ENCODE results near the gene HNRNPR.

HNRNPR gene

DNA sequence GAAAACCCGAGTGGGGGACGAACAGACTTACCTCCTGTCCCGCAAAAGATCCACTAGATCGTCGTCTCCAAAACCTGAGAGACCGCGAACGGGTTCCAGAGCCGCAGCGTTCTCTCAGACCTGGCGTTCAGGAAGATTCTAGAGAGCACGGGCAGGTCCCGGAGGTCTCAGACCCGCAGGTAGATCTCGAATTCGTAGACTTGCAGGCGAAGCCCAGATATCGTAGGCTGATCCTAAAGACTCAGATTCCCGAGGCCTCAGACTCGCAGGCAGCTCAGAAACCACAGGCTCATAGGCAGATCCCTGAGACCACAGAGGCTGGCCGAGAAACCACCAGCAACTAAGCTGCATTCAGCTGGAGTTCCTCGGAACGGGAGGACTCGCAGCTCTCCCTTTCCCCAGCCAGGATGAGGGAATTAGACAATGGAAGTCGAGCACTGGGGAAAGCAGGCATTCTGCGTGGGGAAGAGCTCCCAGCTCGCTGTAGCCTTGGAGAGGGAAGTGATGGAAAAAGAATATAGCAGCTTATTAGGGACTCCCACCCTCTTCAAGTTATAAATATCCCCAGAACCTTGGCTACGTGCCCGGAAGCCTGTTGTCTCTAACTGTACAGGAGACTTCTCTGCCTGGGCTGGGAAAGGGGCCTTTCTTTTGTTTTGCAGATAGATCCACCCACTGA lies 25.4 kb upstream of the HNRNPR start, which contains the start of gene ZNF436:
TSS of gene ZNF436 (minus strand) at position 502 of the 679 bp plus-strand sequence. CDS start 1,831 bp downstream, outside the sequence.
- peak within 1 kb of the TSS; percentile 77 for H3K4me3 ChIP-seq (ENCODE audit: low read depth, low read length)

DNA sequence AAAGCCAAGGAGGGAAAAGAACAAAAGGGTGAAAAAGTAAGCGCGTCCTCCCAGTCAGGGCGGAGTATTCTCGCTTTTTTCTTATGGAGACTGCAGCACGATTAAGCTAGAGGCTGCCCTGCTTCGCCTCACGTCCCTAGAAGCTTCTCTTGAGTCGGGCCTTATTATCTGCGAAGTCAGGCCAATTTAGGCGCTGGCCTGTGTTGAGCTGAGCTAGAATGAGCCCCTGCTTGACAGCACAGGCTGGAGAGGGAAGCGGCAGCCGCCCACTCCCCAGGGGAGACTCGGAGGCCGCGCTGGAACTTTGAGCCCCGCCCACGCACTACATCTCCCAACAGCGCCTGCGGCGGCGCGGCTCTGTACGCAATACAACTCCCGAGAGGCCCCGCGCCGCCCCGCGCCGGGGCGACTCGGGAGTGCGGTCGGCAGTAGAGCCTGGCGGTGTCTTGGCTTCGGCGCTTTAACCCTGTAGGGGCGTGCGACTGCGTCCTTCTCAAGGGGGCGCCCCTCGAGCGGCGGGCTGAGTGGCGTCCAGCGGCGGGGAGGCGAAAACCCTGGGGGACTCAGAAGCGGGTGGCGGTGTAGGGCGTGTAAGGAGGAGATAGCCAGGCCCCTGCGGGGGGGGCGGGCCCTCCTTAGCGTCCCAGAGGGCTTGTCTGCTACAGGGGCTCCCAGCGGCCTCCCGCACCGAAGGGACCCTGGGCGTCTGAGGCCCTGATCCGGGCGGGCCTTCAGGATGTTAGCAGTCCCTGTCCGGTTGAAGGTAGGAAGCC lies 24.7 kb upstream of the HNRNPR start:
- peak overlapping the region; percentile 77 for H3K4me3 ChIP-seq (ENCODE audit: low read depth, low read length)

DNA sequence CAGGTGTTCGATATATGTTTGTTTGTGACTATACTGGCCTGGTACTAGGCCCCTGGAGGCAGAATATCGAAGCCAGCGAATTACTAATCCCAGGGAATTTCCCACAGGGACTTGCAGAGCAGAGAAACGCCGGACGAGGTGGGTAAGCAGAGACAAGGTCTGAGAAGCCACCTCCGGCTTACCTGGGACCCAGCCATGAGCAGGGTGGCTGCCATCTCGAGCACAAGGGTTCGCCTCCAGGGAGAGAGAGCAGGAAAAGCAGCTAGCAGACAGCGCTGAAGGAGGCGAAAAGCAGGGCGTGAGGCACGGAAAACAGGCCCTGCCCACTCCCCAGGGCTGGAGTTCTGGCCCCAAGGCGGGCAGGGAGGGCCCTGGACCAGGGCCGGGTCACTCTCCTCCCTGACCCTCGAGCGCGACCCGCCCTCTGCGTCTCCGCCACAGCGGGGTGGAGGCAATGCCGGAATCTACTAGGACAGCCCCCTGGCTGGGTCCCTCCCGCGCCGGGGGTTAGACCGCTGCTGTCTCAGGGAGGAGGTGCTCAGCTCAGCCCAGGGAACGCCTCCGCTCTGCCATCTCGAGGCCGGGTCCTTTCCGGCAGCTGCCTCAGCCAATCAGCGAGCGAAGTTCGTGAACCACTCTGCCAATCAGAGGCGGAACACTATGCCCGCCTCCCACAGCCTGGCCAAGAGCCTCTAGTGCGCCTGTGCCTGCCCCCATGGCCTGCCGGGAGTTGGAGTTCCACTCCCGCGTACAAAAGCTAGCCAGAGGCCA lies 23.9 kb upstream of the HNRNPR start:
- H3K4me3 ChIP-seq (ENCODE audit: low read depth, low read length) = peak overlapping the region; percentile 77

- no peak overlapping the region for H3K4me3 ChIP-seq (ENCODE audit: low read depth, low read length)
These were observed 23.3 kb upstream of the HNRNPR start for GRCh38 chr1:23367451-23367790.

DNA sequence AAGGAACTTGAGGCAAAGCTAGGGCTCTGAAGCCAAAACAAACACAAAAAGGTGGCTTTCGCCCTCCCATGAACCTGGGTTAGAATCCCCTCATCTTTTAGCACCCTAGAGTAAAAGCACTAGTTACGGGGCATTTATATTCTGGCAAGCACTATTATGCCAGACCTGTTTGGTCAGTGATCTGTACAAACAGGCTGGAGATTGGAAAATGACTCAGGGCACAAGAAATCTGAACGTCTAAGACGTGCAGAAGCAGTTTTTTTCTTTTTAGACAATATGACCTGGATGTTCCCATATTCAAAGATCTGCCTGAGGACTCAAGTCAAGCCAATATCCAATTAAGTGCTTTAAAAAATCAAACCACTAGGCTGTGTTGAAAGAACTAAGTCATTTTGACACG lies 22.5 kb upstream of the HNRNPR start:
- no peak overlapping the region for H3K4me3 ChIP-seq (ENCODE audit: low read depth, low read length)

GRCh38 chr1:23366146-23366545 lies 22.1 kb upstream of the HNRNPR start:
- H3K4me3 ChIP-seq (ENCODE audit: low read depth, low read length) = no peak overlapping the region

DNA sequence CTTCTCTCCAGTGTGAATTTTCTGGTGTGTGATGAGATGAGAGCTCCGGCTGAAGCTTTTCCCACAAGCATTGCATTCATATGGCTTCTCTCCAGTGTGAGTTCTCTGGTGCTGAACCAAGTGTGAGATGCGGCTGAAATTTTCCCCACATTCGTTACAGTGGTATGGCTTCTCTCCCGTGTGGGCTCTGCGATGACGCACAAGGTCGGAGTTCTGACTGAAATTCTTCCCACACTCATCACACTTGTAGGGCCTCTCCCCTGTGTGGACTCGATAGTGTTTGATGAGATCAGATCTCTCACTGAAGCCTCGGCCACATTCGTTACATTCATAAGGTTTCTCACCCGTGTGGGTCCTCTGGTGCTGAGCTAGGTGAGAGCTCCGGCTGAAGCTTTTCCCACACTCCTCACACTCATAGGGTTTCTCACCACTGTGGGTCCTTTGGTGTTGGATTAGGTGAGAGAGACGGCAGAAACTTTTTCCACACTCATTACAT lies 18.2 kb upstream of the HNRNPR start:
- H3K4me3 ChIP-seq (ENCODE audit: low read depth, low read length) = no peak overlapping the region

DNA sequence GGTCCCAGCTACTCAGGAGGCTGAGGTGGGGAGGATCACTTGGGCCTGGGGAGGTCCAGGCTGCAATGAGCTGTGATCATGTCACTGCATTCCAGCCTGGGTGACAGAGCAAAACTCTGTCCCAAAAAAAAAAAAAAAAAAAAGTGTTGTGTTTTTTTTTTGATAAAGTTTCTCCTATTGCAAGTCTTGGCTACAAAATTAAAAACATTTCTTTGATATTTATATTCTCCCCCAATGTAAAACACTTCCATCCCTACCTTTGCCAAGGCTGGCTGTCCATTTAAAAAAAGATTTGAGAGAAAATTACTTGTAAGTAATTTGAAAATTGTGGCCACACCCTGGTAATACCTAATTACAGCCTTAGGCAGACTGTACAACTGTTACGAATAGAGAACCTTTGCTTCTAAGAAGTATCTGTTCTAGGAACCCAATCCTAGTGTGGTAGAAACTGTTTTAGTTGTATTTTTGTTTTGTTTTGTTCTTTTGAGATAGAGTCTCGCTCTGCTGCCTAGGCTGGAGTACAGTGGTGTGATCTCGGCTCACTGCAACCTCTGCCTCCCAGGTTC lies 14.3 kb upstream of the HNRNPR start:
- no peak overlapping the region for H3K4me3 ChIP-seq (ENCODE audit: low read depth, low read length)

GRCh38 chr1:23357138-23357908 lies 13.2 kb upstream of the HNRNPR start:
- no peak overlapping the region for H3K4me3 ChIP-seq (ENCODE audit: low read depth, low read length)

GRCh38 chr1:23356471-23357137 lies 12.5 kb upstream of the HNRNPR start:
- no peak overlapping the region for H3K4me3 ChIP-seq (ENCODE audit: low read depth, low read length)

- H3K4me3 ChIP-seq (ENCODE audit: low read depth, low read length) = no peak overlapping the region
These were observed 10.2 kb upstream of the HNRNPR start for GRCh38 chr1:23354245-23354644.

DNA sequence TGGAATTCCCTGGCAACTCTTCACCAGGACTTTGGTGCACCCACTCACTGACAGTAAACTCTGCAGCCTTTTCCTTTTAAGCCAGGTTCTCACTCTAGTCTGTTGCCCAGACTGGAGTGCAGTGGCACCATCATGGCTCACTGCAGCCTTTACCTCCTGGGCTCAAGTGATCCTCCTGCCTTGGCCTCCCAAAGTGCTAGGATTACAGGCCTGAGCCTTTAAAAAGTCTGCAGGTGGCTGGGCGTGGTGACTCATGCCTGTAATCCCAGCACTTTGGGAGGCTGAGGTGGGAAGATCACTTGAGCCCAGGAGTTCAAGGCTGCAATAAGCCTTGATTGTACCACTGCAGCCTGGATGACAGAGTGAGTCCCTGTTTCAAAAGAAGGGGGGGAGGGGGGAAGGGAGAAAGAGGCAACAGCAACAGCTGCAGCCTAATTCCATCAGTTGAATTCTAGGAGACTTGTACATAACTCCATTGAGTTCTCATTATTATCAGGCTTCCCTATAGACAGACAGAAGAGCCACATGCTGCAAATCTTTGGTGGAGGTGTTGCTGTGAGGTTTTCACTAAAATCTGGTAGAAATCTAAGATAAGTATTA lies 8.1 kb upstream of the HNRNPR start:
- no peak overlapping the region for H3K4me3 ChIP-seq (ENCODE audit: low read depth, low read length)

DNA sequence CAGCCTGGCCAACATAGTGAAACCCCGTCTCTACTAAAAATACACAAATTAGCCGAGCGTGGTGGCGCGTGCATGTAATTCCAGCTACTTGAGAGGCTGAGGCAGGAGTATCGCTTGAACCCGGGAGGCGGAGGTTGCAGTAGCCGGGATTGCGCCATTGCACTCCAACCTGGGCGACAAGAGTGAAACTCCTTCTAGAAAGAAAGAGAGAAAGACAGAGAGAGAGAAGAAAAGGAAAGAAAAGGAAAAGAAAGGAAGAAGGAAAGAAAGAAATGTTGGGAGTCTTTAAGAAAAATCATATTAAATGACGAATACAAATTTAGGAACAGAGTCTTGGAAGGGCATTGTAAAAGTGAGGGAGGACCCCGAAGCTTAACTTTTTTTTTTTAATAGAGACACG lies 1.8 kb upstream of the HNRNPR start:
- H3K4me3 ChIP-seq (ENCODE audit: low read depth, low read length) = no peak overlapping the region

- peak overlapping the region; percentile 58 for H3K4me3 ChIP-seq (ENCODE audit: low read depth, low read length)
These were observed 946 bp upstream of the HNRNPR start for GRCh38 chr1:23344987-23345472.

GRCh38 chr1:23343221-23344110 lies 618 bp downstream of the HNRNPR start:
- H3K4me3 ChIP-seq (ENCODE audit: low read depth, low read length) = peak overlapping the region; percentile 78

DNA sequence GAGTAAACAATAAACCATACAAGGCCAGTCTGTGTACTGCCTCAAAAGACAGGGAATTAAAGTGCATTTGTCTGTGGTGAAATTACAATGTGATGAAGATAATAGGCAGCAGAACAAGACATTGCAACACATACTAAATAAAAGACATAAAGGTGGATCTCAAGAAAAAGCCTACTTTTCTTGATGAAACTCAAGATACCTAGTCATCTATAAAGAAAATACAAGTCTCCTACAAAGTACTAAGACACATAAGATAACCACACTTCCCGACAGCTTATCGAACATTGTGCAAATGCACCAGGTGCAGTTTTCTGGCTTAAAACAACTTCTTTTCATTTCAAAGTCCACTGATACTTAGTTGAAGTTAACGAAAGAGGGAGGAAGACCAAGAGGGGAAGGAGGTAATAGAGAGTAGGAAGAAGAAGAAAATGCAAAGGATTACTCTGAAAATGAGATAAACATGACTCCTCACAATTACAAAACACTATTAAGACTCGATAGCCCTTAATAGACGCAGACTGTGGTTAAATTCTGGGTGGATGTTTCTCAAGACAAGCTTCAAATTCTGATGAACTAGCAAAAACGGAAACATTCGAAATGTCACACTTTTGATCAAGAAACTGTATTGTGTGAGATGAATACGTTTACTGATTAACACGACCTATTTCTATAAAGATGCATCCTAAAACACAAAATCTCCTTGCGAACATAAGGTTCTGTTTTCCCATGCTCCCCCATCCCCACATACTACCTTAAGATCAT lies 2.0 kb downstream of the HNRNPR start:
- H3K4me3 ChIP-seq (ENCODE audit: low read depth, low read length) = peak overlapping the region; percentile 78

DNA sequence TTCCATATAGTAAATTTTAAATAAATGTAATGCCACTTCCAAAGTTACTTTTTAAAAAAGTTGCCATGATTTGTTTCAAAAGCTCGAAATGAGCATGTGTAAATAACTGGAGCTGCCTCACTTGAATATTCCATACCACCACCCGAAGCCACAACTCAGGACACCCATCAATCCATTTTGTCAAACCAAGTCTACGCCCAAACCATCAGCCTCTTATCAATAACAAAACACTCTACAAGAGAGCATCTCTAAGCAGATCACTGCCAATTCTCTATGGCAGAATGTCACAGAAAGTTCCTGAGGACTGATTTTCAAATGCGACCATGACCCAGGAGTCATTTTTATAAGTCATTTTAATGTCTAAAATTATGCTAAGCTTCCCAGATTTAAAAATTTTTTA lies 4.5 kb downstream of the HNRNPR start:
- H3K4me3 ChIP-seq (ENCODE audit: low read depth, low read length) = no peak overlapping the region

DNA sequence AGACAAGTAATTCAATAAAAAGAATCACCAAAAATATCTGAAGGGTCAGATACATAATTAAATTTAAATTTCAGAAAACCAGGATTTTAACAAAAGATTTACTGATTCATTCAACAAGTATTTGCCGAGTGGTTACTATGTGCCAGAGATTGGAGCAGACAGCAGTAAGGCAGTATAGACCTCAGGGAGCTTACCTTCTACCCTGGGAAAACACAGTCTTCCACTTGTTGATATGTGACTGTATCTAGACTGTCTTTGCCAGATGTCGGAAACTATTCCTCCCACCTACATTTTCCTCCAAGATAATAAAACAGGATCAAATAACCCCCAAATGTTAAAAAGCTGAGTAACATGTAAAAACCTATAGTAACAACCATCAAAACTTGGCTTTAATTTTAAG lies 6.2 kb downstream of the HNRNPR start:
- no peak overlapping the region for H3K4me3 ChIP-seq (ENCODE audit: low read depth, low read length)
